ENCODE results near the gene EEPD1.

DNA sequence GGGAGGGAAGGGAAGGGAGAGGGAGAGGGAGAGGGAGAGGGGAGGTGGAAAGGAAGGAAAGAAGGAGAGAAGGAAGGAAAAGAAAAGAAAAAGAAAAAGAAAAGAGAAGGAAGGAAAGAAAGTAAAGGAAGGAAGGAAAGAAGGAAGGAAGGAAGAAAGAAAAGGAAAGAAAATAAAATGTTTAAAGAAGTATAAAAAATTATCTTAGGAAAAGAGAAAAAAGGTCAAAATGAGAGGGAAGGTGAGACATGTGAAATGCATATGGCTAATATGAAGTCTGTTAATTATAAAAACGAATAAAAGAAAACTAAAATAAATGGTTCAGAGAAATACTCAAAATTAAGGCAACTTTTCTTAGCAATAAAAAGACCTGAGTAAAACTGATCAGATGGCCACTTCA lies 190.5 kb downstream of the EEPD1 start:
- TF ChIP-seq, protein P1, sequence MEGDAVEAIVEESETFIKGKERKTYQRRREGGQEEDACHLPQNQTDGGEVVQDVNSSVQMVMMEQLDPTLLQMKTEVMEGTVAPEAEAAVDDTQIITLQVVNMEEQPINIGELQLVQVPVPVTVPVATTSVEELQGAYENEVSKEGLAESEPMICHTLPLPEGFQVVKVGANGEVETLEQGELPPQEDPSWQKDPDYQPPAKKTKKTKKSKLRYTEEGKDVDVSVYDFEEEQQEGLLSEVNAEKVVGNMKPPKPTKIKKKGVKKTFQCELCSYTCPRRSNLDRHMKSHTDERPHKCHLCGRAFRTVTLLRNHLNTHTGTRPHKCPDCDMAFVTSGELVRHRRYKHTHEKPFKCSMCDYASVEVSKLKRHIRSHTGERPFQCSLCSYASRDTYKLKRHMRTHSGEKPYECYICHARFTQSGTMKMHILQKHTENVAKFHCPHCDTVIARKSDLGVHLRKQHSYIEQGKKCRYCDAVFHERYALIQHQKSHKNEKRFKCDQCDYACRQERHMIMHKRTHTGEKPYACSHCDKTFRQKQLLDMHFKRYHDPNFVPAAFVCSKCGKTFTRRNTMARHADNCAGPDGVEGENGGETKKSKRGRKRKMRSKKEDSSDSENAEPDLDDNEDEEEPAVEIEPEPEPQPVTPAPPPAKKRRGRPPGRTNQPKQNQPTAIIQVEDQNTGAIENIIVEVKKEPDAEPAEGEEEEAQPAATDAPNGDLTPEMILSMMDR (IDR thresholded peaks at IDR 0.05): no peak
- no peak for TF ChIP-seq POLR2A (IDR thresholded peaks at IDR 0.05)
